ENCODE results near the gene LGMN. TPM values are rescaled to one million over a fixed set of nuclear protein-coding genes. Genes with fewer than 3 reads are reported as not detected.

The LGMN gene
- polyA plus RNA-seq, 1 donor from 2014 or later, result 48.0 TPM

DNA sequence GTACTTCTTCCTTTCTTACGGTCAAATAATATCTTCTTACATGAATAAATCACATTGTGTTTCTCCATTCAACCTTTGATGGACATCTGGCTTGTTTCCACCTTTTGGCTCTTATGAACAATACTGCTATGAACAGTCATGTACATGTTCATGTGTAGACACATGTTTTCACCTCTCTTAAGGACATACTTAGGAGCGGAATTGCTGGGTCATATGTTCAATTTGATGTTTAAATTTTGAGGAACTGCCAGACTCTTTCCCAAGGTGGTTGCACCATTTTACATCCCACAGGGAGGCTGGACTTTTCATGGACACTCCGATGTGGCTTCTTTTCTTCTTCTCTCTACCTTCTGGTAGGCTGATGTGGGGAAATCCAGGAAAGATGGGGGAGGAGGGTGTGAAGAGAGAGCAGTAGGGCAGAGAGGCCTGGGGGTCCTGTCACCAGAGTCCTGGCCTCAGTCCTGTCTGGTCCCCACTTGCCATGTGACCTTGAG lies 16.8 kb downstream of the LGMN start:
- H3K4me3 ChIP-seq (ENCODE audit: low read length), result no peak overlapping the region
- no peak overlapping the region for H2AFZ ChIP-seq (ENCODE audit: low read depth, low read length)
- no peak overlapping the region for H3K9ac ChIP-seq (ENCODE audit: low read length)
- H3K9me3 ChIP-seq (ENCODE audit: low read length), result no peaks in the 10 kb centered on the region
- no peak overlapping the region for H3K27ac ChIP-seq (ENCODE audit: low read length)
- no peak for TF ChIP-seq SMC3 (conservative IDR thresholded peaks at IDR 0.05; ENCODE audit: poor library complexity)
- no peak for TF ChIP-seq MXI1 (conservative IDR thresholded peaks at IDR 0.05; ENCODE audit: poor library complexity, severe bottlenecking)
- TF ChIP-seq POLR2AphosphoS5 (IDR thresholded peaks at IDR 0.05), result no peak
- TF ChIP-seq, protein P1, sequence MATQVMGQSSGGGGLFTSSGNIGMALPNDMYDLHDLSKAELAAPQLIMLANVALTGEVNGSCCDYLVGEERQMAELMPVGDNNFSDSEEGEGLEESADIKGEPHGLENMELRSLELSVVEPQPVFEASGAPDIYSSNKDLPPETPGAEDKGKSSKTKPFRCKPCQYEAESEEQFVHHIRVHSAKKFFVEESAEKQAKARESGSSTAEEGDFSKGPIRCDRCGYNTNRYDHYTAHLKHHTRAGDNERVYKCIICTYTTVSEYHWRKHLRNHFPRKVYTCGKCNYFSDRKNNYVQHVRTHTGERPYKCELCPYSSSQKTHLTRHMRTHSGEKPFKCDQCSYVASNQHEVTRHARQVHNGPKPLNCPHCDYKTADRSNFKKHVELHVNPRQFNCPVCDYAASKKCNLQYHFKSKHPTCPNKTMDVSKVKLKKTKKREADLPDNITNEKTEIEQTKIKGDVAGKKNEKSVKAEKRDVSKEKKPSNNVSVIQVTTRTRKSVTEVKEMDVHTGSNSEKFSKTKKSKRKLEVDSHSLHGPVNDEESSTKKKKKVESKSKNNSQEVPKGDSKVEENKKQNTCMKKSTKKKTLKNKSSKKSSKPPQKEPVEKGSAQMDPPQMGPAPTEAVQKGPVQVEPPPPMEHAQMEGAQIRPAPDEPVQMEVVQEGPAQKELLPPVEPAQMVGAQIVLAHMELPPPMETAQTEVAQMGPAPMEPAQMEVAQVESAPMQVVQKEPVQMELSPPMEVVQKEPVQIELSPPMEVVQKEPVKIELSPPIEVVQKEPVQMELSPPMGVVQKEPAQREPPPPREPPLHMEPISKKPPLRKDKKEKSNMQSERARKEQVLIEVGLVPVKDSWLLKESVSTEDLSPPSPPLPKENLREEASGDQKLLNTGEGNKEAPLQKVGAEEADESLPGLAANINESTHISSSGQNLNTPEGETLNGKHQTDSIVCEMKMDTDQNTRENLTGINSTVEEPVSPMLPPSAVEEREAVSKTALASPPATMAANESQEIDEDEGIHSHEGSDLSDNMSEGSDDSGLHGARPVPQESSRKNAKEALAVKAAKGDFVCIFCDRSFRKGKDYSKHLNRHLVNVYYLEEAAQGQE (IDR thresholded peaks at IDR 0.05; ENCODE audit: borderline replicate concordance), result no peak
- no peak for TF ChIP-seq RAD21 (conservative IDR thresholded peaks at IDR 0.05)
- no peak for TF ChIP-seq EZH2 (IDR thresholded peaks at IDR 0.05; ENCODE audit: borderline replicate concordance, insufficient read depth, low read length, poor library complexity, severe bottlenecking)
- H3K4me2 ChIP-seq (ENCODE audit: low read length), result no peak overlapping the region
- H4K20me1 ChIP-seq (ENCODE audit: insufficient read depth), result no peaks in the 10 kb centered on the region
- no peaks in the 10 kb centered on the region for H3F3A ChIP-seq (ENCODE audit: insufficient read depth, low read length, poor library complexity, severe bottlenecking)
- H3K27me3 ChIP-seq (ENCODE audit: insufficient read depth, low read depth, low read length), result no peaks in the 10 kb centered on the region
- no peaks in the 10 kb centered on the region for H3K9me2 ChIP-seq (ENCODE audit: insufficient read depth, low read length)
- H3K36me3 ChIP-seq (ENCODE audit: insufficient read depth, low read length), result peaks cover 4% of the 10 kb centered on the region
- no peaks in the 10 kb centered on the region for H3K79me2 ChIP-seq (replicated peaks; ENCODE audit: insufficient read depth, low read length)

DNA sequence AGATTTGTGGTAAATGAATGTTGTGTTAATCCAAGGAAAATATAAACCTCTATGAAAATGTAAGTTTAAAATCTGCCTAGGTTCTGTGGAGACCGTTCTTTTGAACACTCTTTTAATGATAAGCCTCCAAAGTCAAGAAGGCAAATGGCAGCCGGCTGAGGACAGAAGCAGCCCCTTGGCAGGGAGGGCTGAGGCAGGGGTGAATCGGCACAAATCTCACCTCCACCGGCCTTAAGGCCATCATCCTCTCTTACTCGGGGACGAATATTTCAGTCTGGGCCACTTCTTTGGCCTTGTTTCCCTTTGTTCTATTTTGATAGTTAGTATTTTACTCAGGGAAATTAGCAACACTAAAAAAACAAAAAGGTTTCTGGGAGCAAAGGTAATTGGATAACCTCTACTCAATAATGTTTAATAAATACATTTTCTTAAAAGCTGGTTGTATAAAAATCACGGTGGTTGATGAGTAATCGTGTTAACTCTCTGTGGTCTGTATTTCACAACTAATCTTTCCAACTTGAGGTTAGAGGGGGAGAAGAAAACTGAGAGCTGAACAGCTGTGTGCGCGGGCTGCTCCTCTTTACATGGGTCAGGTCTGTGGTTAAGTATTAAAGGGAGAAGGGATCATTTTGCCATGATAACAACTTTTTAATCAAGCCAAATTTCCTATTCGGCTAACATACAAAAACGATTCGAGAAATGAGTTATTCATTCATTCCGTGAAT lies 18.6 kb downstream of the LGMN start:
- TF ChIP-seq MXI1 (conservative IDR thresholded peaks at IDR 0.05; ENCODE audit: poor library complexity, severe bottlenecking) (no peak), EP300 (conservative IDR thresholded peaks at IDR 0.05; ENCODE audit: poor library complexity, severe bottlenecking) (no peak), POLR2AphosphoS5 (IDR thresholded peaks at IDR 0.05) (no peak), EZH2 (IDR thresholded peaks at IDR 0.05; ENCODE audit: borderline replicate concordance, insufficient read depth, low read length, poor library complexity, severe bottlenecking) (no peak), CTCF (IDR thresholded peaks at IDR 0.05; ENCODE audit: poor library complexity, severe bottlenecking) (no peak), SMC3 (conservative IDR thresholded peaks at IDR 0.05; ENCODE audit: poor library complexity) (no peak), TAF1 (IDR thresholded peaks at IDR 0.05; ENCODE audit: low read depth) (no peak), RAD21 (conservative IDR thresholded peaks at IDR 0.05) (no peak)
- TF ChIP-seq, protein P1 (IDR thresholded peaks at IDR 0.05; ENCODE audit: borderline replicate concordance), result no peak
- no peak overlapping the region for H3K4me2 ChIP-seq (ENCODE audit: low read length)
- H4K20me1 ChIP-seq (ENCODE audit: insufficient read depth), result no peaks in the 10 kb centered on the region
- no peak overlapping the region for H2AFZ ChIP-seq (ENCODE audit: low read depth, low read length)
- H3F3A ChIP-seq (ENCODE audit: insufficient read depth, low read length, poor library complexity, severe bottlenecking), result no peaks in the 10 kb centered on the region
- H3K27me3 ChIP-seq (ENCODE audit: insufficient read depth, low read depth, low read length), result no peaks in the 10 kb centered on the region
- no peak overlapping the region for H3K4me3 ChIP-seq (ENCODE audit: low read length)
- H3K79me2 ChIP-seq (replicated peaks; ENCODE audit: insufficient read depth, low read length), result no peaks in the 10 kb centered on the region
- H3K36me3 ChIP-seq (ENCODE audit: insufficient read depth, low read length), result peaks cover 4% of the 10 kb centered on the region
- H3K9ac ChIP-seq (ENCODE audit: low read length), result no peak overlapping the region
- no peak overlapping the region for H3K27ac ChIP-seq (ENCODE audit: low read length)
- no peaks in the 10 kb centered on the region for H3K9me2 ChIP-seq (ENCODE audit: insufficient read depth, low read length)
- no peaks in the 10 kb centered on the region for H3K9me3 ChIP-seq (ENCODE audit: low read length)

All from neural cell (in vitro differentiated cells).